DMS79 treated with DMSO at 0.1 percent for 48 hours (cell line): ENCODE results near the gene WDR6.

Experiments used
- DNase-seq: peaks from one replicate; lab custom pipeline; 2025; lab: John Stamatoyannopoulos, UW

WDR6 gene

DNA sequence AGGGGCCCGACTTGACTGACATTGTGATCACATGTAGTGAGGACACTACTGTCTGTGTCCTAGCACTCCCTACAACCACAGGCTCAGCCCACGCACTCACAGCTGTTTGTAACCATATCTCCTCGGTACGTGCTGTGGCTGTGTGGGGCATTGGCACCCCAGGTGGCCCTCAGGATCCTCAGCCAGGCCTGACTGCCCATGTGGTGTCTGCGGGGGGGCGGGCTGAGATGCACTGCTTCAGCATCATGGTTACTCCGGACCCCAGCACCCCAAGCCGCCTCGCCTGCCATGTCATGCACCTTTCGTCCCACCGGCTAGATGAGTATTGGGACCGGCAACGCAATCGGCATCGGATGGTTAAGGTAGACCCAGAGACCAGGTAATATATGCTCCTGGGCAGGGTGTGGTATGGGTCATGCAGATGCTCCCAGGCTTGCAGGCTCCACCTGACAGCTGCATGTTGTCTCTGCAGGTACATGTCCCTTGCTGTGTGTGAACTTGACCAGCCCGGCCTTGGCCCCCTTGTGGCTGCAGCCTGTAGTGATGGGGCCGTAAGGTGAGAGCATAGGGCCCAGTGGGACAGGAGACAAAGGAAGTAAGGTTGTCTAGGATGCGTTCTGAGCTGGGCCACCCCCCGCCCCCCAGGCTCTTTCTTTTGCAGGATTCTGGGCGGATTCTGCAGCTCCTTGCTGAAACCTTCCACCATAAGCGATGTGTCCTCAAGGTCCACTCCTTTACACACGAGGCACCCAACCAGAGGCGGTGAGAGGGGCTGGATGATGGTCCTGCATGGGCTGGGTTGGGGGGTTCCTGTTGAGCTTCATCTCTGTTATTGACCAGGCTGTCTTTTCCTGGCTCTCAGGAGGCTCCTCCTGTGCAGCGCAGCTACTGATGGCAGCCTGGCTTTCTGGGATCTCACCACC, 6.8 kb downstream of the WDR6 start:
- no peak for DNase-seq

DNA sequence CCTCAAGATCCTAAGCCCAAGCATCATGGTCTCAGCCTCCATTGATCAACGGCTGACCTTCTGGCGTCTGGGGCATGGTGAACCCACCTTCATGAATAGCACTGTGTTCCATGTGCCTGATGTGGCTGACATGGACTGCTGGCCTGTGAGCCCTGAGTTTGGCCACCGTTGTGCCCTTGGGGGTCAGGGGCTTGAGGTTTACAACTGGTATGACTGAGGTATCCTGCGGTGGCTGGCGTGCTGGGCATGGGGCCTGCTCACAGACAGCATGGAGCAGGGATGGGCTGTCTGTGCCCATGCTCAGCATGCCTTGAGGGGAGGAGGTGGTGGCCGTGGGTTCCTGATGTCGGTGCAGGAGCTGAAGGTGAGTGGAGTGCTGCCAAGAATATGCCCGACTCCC, 7.9 kb downstream of the WDR6 start:
- DNase-seq = no peak

DNA sequence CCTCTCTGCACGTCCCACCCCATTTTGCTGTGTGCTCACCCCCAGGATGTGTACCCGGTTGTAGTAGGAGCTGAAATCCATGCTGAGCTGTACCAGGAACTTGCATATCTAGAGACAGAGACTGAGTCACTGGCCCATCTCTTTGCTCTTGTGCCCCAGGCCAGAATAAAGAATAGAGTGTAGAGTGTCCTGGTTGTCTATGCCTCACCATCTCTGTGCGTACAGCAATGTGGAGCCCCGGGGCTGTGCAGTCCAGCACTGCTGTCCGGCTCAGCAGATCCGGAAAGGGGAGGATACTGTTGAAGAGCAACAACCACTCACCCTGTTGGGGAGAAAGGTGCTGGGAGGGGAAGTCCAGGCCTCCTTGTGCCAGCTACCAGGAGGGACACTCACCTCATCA, 8.6 kb downstream of the WDR6 start:
- DNase-seq = no peak

DNA sequence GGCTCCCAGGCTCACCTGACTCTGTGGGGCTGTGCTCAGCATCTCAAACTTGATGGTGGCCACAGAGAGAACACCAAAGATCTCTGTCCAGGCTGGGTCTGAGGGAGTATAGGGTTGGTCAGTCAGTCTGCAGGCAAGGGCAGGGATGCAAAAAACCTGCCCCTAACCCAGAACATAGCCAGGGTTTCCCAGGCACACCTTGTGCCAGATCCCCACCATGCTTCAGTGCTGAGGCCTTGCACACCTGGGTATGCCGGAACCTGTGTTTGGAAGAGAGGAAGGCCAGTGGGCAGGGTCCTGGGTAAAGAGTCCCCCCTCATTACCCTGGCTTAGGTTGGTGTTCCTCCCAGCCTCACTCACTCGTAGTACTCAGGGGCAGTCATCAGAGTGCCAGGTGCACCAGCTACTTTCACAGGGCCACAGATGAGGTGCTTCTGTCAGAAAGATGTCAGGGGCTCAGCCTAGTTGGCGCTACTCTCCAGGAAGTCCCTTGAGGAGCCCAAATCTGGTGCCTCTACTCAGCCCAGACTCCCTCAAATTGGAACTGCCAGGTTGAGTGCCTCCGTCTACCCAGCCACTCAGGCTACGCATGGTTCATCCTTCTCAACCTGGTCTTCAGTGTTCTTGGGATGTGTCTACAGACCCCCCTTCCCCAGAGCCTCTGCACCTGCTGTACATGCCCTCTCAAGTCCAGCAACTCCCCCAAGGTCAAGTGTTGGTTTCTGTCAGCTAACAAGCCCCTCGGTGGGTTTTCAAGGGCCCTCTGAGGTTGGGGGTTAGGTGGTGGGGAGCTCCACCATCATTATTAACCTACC, 9.4 kb downstream of the WDR6 start:
- DNase-seq = peak; percentile 7

DNA sequence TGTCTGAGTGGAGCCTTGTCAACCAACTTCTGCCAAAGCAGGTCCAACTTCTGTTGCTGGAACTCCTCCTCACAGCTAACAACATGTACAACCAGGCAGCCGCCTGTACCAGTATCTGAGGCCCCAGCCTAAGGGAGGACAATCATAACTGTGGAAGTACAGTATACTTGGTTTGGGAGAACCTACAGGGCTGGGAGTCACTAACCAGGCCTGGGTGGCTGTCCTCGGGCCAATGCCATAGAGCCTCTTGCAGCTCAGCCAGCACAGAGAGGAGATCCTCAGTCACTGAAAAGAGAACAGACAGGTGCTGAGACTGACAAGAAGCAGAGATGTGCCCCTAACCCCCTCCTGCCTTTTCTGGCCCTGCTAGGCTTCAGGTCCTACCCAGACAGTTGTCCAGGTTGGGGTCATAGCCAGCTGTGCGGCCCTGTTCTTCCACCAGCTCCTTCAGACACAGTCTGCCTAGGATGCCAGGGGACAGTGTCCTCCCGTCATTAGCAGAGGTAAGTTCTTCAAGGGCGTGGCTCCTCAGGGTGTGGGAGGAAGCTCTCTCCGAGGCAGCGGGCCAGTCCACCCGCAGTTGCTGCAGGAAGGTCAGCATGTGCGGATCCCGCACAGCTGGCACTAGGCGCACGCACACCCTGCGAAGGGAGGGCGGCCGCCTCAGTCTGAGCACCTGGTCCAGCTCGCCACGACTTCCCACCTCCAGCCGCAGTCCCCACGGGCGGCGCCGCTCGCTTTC, 10.2 kb downstream of the WDR6 start:
- peak; percentile 4 for DNase-seq

DNA sequence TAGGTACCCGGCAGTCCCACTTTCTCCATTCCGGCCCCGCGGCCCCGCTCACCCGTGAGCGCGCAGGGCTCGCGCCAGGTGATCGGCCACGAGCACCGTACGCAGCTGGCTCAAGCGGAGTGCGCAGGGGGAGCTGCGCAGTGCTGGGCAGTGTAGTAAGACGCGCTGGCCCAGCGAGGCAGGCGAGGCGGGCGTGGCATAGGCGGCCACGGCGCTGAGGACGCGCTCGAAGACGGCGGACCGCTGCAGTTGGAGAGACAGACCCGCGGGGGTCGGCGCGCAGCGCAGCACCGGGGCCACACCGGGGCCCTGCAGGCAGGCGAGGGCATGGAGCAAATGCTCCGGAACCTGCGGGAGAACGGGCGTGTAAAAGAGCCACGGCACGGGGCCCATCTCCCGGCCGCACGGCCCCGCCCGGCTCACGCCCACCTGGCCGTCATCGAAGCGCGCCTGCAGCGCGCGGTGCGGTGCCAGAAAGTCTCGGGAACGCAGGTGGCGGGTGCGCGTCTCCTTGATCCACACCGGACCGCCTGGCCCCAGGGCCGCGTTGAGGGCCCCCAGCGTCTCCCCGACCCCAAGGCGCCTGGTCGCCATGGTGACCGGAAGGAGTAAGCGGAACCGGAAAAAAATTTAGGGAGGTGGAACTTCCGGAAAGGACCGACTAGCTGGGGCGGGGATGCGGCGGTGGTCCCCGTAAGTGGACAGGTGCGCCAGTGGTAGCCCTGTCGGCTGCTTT, 10.9 kb downstream of the WDR6 start, which contains the start of gene DALRD3:
DALRD3 (minus strand) TSS at position 610 of the 736 bp plus-strand sequence; CDS start at position 594, 16 bp downstream.
- peak; percentile 45 for DNase-seq

DNA sequence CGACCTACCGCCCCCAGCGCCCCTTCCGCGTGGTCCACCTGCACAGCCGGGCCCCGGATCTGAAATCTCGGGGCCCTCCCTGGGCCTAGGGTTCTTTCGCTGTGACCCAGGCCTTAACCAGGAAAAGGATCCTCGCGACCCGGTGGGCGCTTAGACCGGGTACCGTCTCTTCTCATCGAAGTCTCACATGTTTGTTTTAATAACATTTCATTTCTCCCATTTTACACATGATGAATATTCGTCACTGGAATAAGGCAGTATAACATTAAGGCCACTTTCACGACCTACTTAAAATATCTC, 11.5 kb downstream of the WDR6 start:
- no peak for DNase-seq

DNA sequence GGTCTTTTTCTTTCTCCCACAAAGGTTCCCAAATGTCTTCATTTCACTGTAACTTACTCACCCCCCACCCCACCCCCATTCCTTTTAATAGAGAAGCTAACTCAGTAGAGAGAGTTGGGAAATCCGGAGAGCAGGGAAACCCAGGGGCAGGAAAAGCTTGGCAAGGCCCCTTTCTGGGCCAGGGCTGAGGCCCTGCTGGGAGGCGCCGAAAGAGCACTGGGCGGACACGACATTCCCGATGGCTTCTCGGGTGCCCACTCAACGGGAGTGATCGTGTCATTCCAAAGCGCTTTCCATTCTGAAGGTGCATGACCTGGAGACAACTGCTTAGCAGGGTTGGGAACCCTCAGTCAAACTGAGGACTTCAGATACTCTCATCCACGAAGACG, 12.7 kb downstream of the WDR6 start:
- peak; percentile 23 for DNase-seq

DNA sequence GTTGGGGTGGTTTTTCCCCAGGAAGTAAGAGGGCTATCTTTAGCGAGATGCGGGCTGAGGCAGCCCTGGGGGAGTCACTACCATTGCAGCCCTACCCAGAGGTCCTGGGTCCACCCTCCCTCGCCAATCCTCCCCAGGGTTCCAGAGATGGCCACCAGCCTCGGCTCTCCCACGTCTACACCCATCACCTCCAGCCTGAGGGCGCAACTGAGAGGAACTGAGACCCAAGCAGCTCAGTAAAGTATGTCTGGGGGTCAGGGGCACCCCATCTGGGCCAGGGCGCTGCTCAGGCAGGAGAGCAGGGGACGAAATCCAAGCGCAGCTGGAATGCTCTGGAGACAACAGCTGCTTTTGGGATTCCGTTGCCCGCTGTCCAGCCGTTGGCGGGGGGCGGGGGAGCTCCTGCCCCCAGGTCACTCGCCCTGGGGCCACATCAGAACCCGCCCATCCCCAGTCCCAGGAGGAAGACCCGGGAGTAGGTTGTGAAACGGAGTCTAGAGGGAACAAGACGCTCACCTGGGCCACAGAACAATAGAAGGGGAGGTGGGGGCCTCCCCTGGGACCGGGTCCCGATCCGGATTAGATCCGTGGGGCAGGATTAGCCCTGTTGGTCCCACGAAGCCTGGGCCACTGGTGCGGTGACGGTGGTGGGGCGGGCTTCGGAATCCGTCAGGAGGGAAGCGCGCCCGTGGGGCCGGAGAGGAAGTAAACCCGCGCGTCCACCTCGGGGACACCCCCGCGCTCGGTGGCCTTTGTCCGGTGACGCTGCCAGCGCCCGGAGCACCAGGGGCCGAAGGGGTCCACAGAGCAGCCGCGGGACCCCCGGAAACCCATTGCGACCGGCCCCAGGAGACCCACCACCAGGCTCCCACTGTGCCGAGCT, 13.4 kb downstream of the WDR6 start:
- no peak for DNase-seq

DNA sequence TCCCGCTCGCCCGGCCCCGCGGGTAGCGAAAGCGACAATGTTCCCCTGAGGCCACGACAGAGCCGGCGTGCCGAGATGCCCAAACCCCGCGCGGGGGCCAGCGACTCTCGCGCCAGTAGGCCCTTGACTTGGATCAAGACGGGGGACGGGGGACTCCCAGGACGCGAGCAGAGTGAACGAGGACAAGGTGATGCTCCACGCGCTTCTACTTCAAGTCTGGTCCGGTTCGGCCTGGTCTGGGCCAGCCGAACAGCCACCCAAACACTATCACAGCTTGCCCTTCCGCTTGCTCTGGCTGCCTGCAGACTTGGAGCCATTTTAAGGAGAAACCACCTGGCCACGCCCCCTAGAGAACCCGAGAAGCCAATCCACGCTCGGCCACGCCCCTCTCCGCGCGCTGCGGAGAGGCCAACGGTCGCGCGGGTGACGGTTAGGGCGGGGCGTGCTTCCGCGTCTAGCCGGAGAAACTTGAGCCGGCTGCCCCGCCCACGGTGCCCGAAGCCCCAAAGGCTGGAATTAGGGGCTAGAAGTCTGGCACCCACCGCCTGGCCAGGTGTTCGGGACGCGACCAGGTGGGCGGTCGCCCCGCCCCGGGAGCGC, 14.1 kb downstream of the WDR6 start:
- peak; percentile 86 for DNase-seq

DNA sequence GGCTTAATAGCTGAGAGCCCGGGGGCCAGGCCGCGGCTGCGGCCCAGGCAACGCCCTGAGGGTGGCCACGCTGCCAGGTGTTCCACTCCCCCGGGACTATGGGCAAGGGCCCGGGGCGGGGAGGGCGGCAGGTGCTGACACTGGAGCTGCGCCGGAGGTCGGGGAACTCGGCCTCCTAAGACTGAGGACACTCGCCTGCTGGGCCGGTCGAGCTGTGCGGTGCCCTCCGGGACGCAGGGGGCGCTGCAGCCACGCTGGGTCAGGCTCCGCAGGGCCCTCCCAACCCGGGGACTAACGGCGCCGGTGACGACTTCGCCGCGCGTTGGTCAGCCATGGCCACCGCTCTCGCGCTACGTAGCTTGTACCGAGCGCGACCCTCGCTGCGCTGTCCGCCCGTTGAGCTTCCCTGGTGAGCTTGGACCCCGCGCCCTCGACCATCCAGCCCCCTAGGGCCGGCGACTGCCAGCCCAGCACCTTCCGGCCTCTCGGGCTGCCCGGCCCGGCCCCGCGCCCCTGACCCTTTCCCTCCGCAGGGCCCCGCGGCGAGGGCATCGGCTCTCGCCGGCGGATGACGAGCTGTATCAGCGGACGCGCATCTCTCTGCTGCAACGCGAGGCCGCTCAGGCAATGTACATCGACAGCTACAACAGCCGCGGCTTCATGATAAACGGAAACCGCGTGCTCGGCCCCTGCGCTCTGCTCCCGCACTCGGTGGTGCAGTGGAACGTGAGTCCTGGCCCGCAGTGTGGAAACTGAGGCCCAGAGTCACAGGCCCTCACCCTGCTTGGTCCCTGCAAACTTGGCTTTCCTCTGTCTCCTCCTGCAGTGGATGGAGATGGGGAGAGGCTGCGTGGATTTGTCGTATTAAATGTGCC, 14.9 kb downstream of the WDR6 start, which contains the start of gene NDUFAF3:
NDUFAF3 (plus strand) TSS at position 309 of the 875 bp plus-strand sequence; CDS start at position 333, 24 bp downstream.
- DNase-seq = peak; percentile 84

DNA sequence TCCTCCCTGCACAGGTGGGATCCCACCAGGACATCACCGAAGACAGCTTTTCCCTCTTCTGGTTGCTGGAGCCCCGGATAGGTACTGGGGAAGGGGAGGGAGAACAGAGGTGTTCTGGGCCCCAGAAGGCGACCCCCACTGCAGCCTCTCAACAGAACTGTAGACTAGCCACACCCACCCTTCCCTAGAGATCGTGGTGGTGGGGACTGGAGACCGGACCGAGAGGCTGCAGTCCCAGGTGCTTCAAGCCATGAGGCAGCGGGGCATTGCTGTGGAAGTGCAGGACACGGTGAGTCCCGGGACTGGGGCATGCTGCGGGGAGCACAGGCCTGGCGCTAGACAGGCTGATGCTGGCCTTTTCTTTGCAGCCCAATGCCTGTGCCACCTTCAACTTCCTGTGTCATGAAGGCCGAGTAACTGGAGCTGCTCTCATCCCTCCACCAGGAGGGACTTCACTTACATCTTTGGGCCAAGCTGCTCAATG, 15.5 kb downstream of the WDR6 start:
- no peak for DNase-seq

DNA sequence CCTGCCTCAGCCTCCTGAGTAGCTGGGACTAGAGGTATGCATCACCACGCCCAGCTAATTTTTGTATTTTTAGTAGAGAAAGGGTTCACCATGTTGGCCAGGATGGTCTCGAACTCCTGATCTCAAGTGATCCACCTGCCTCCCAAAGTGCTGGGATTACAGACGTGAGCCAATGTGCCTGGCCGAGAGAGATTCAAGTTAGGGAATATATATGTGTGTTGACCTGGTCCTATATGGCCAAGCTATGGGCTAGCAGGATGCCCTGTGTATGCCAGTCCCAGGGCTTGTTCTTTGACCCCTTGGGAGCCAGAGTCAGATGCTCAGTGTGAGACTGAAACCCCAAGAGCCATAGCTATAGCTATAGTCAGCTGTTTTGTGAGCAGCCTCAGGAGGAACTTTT, 16.6 kb downstream of the WDR6 start:
- DNase-seq = no peak

DNA sequence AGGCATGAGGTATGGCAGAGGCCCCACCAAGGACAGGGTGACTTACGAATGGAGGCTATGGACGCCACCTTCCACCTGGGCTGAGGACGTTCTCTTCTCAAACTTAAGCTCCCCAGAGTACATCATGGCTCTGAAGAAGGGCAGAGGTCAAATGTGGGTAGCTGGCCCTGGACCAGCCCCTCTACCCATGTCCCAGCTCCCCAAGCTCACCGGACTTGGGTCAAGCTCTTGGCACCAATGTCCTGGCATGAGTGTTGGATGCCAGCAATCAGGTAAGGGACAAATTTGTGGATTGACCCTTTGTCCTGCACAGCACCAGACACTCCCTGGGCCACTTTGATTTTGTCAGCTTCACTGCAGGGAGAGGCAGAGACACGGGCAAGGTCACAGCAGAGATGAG, 17.3 kb downstream of the WDR6 start:
- DNase-seq = no peak

DNA sequence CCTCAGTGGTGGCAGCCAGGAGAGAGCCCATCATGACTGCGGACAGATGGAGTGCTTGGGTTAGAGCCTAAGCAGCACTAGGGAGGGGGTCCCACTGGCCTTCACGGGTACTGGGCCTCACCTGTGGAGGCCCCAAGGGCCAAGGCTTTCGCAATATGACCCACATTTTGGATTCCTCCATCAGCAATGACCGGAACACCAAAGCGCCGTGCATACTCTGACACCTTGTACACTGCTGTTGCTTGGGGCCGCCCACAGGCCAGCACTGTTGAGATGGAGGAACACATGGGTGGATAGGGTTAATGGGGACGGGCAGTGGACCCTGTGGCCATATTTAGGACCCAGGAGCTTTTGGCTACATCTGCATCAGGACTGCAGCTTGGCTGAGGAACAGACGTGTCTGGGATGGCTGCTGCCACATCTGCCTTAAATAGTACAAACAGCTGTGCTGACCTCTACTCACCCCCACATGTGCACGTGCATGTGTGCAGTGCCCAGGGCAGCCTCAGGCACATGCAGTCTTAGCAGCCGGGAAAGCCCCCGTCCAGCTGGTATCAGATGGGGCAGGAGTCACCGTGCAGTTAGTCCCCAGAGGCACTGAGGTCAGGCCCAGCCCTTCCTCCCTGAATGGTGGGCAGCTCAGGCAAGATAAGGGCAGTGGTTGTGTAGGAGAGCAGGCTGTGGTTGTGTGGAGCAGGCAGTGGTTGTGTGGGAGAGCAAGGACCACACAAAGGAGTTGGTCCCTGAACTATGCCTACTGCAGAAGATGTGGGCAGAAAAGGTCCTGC, 18.0 kb downstream of the WDR6 start:
- DNase-seq = no peak

DNA sequence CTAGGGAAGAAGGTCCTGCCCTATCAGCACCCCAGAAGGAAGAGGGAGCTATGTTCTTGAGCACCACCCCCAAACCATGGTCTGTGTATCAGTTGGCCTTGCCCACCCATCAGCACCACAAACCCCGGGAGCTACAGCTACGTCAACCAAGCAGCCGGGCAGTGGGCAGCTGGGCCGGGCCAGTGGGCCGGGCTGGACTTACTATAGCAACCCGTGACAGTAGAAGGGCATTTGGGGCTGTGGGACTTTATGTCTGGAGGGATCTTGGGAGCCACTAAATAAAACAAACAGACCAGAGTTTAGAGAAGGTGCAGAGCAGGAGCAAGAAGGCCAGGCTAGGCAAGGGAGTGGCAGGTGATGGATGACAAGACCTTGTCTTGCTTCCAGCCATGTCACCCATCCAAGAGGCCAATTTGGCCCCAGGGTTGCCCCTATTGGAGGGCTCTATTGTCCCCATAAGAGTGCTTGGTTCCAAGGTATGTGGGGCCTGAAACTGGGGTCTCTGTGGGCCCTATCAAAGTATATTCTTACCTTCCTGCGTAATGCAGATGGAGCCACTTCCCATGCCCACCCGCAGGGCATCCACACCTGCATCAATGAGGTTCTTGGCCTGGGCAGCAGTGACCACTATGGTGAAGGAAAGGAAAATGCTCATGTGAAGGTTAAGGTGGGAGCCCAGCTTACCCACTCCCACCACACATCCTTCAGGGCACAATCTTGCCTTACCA, 18.8 kb downstream of the WDR6 start:
- DNase-seq = no peak

DNA sequence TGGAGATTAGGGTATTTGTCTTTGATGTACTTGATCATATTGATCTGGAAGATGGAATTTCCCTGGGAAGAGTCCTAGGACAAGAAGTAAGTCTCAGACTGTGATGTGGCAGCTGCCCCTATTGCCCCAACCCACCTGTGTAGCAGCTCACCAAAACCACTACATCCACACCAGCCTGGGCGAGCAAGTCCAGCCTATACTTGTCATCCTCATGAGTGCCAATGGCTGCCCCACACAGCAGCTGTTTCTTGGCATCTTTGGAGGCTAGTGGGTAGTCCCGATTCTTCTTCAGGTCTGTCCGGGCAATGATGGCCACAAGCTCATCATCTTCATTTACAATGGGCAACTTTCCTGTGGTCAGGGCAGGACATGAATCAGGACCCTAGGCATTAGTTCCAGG, 19.3 kb downstream of the WDR6 start:
- no peak for DNase-seq

DNA sequence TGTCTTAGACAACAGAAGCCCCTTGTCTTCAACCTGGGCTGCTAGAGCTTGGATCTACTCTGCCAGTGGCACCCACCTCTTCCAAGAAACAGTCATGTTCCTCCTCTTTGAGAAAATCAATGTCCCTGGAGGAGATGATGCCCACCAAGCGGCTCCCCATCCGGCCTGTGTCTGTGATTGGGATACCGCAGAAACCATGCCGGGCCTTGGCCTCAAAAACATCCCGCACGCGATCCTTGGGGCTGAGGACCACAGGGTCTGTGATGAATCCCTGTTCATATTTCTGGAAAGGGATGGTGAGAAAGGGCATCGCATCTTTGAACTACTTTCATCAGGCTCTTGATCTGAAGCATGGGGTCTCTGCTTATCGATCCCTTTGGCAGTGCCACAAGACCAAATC, 20.4 kb downstream of the WDR6 start:
- DNase-seq = no peak
